ENCODE measurements around the gene EPHB2. TPM values are rescaled to one million over a fixed set of nuclear protein-coding genes. Genes with fewer than 3 reads are reported as not detected.
A peak's percentile ranks its signal among the peaks of the same experiment; 100 is the strongest.

The EPHB2 gene
- total RNA-seq, 1 experiment from 2014 or later = 1.4 TPM

- no peak for DNase-seq (ENCODE audit: low read depth)
Observed at GRCh38 chr1:22949822-22950331, 239.2 kb downstream of the EPHB2 start.

DNA sequence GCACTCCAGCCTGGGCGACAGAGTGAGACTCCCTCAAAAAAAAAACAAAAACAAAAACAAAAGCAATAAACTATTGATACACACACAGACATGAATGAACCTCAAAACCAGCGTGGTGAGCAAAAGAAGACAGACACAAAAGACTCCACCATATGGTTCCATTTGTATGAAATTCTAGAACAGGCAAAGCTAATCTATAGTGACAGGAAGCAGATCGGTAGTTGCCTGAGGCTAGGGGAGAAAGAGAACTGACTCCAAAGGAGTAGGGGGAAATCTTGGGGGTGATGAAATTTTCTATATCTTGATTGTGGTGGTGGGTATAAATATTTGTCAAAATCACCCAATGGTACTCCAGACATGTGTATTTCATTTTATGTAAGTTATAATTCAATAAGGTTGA is 241.2 kb downstream of the EPHB2 start:
- DNase-seq (ENCODE audit: low read depth) = no peak

DNA sequence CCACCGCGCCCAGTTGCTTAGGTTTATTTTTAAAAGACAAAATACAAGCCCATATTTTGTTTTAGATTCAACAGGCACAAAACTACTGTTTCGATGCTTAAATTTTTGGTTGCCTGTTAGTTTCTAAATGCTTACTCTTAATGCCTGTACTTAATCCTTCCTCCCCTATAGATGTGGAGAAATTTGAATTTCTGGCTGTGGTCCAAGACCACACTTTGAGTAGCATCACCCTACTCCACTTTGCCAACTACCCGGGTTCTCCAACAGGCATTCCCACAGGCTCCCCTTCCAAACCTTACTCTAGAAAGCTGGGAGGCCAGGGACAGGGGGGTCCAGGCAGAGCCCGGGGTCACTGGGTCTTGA is 242.0 kb downstream of the EPHB2 start:
- no peak for DNase-seq (ENCODE audit: low read depth)

DNA sequence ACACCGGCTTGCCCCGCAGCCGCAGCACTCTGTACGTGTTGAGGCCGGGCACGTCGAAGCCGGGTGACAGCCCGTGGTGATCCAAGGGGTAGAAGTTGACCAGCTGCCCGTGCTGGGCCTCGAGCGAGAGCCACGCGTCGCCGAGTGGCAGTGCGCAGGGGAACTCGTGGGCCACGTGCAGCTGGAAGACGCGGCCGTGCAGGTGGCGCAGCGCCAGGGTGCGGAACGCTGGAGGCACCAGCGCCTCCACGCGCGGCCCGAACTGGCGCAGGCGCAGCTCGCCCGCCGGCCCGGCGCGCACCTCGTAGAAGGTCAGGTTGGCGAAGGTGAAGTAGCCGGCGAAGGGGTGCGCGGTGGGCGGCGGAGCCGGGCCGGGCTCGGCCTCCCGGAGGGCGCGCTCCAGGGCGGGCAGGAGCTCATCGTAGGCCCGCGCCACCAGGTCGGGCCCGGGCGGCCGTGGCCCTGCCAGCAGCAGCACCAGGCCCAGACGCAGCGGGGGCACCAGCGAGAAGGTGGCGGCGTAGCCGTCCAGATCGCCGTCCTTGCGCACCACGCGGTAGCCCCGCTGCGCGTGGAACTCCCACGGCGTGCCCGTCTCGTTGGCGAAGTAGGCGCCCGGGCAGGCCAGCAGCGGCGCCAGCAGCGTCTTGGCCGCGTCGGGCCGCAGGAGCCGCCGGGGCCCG is 242.6 kb downstream of the EPHB2 start:
- DNase-seq (ENCODE audit: low read depth) = no peak

DNA sequence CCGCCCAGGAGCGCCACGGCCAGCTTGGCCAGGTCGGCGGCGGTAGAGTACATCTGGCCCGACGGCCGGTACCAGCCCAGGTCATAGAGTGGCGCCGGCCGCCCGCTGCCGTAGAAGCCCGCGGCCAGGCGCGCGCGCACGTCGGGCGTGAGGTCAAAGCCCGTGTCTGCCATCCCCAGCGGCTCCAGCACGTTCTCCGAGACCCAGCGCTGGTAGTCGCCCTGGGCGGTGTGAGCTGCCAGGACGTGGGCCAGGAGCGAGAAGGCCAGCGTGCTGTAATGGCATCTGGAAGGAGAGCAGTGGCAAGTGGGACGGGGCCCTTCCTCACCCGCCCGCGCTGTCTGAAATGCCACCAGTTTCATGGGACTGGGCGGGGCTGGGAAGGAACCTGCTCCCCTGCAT is 243.1 kb downstream of the EPHB2 start:
- DNase-seq (ENCODE audit: low read depth) = no peak

GRCh38 chr1:22955146-22955545 is 244.5 kb downstream of the EPHB2 start:
- DNase-seq (ENCODE audit: low read depth) = no peak

DNA sequence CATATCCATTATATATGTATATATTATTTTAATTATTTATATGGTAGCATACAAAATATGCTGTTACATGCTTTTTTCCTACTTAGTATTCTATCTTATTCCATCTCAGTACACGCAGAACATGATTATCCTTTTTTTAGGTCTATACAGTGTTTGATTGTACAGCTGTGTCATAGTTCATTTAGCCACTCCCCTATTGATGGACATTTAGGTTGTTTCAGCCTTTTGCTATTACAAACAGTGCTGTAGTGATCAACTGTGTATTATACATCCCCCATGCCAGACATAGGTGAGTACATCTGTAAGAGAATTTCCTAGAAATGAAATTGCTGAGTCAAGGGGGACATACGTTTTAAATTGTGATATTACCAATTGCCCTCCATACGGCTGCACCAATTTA is 246.4 kb downstream of the EPHB2 start:
- DNase-seq (ENCODE audit: low read depth) = no peak

DNA sequence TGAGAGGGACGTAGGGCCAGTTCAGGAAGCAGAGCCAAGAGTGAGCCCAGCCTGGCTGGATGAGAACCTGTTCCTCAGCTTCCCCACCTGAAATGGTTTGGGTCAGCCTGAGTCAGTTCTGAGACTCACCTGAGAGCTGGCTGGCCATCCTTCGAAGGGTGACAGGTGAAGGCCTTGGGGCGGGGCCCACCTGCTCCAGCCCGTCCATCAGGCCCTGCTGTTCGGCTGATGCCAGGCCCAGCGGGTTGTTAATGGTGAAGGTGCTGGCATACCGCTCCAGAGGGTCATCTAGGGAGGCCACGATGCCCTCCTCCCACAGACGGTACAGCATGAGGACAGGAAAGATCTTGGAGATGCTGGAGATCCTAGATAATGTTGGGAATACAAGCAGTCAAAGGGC is 247.9 kb downstream of the EPHB2 start:
- no peak for DNase-seq (ENCODE audit: low read depth)

DNA sequence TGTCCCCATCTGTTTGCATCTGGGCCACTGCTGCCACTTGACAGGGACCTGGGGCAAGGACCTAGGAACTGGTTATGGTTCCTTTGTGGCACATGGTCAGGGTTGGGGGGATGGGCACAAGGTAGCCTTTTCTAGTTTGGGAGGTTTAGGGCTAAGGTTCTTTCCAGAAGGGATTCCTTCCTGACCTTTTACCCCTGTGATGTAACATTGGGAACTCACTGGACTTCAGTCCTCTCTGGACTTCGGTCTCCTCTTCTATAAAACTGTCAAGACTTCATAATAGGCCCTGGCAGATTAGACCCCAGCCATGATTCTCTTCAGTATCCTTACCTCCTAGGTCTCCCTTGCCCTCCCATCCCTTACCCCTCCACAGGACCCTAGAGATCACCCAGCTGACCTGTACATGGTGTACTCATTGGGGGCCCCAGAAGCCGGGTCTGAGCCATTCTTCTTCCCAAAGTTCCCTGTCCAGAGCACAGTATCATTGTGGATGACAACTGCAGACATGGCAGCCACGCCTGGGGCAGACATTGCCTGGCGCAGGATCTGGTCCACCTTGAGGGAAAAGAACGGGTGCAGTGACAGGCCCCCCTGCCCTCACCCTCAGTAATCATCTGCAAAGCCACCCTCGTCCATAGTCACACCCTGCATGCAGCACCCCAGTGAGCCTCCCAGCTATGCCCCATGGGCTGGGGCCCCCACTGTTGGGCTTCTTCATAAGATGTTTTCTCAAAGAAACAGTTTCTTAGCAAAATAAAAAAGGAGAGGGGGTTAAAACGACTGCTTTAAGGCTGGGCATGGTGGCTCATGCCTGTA is 249.1 kb downstream of the EPHB2 start:
- no peak for DNase-seq (ENCODE audit: low read depth)

- DNase-seq (ENCODE audit: low read depth) = no peak
Observed at GRCh38 chr1:22962558-22962957, 251.9 kb downstream of the EPHB2 start.

- DNase-seq (ENCODE audit: low read depth) = no peak
Observed at GRCh38 chr1:22963044-22963677, 252.5 kb downstream of the EPHB2 start.

- no peak for DNase-seq (ENCODE audit: low read depth)
Observed at GRCh38 chr1:22966309-22966708, 255.7 kb downstream of the EPHB2 start.

- DNase-seq (ENCODE audit: low read depth) = no peak
Observed at GRCh38 chr1:22967833-22968232, 257.2 kb downstream of the EPHB2 start.

GRCh38 chr1:22969304-22969709 is 258.7 kb downstream of the EPHB2 start:
- DNase-seq (ENCODE audit: low read depth) = peak; percentile 81

- DNase-seq (ENCODE audit: low read depth) = no peak
Observed at GRCh38 chr1:22970096-22970495, 259.5 kb downstream of the EPHB2 start.

Other genes with a start within 250 kb of the EPHB2 start
- gene EPHA8, start 147.3 kb upstream of the EPHB2 start, total RNA-seq (2014; rRNA removed; shearing (Covaris generic)) = not detected in 2 replicates
- not detected in 2 replicates for gene C1QA, start 74.2 kb upstream of the EPHB2 start, total RNA-seq (2014; rRNA removed; shearing (Covaris generic))
- gene C1QC, start 67.2 kb upstream of the EPHB2 start, total RNA-seq (2014; rRNA removed; shearing (Covaris generic)) = not detected in 2 replicates
- gene C1QB, start 57.6 kb upstream of the EPHB2 start, total RNA-seq (2014; rRNA removed; shearing (Covaris generic)) = not detected in 2 replicates

Measured in RPMI7951 (cell line).